HTERT RPE-1 (cell line): ENCODE results near the gene MUTYH.
"Not testable (repeated sequence)": the region's sequence is repeated elsewhere in the genome, so short reads cannot be mapped to it uniquely, and the experiment has no call there.

ENCODE experiments used
- in situ Hi-C: fragments of 300-500 bp; cut with MboI; formaldehyde crosslinking; loops from 4 replicates; pipeline ENCODE4 v1.14.3; 2020; ENCODE audit warnings: low sequenced_read_pairs

MUTYH gene

GRCh38 chr1:45325851-45326506 is 14.3 kb downstream of the MUTYH start:
- in situ Hi-C loops: no loop called here

- in situ Hi-C loops: no loop called here
Observed at GRCh38 chr1:45322486-45323040, 17.7 kb downstream of the MUTYH start.

- in situ Hi-C loops: no loop called here
Observed at GRCh38 chr1:45321444-45321843, 18.8 kb downstream of the MUTYH start.

- in situ Hi-C loops: no loop called here
Observed at GRCh38 chr1:45319761-45320160, 20.5 kb downstream of the MUTYH start.

GRCh38 chr1:45317166-45317565 is 23.1 kb downstream of the MUTYH start:
- in situ Hi-C loops: no loop called here

GRCh38 chr1:45314266-45314665 is 26.0 kb downstream of the MUTYH start:
- in situ Hi-C loops: no loop called here

- in situ Hi-C loops: no loop called here
Observed at GRCh38 chr1:45306905-45307304, 33.3 kb downstream of the MUTYH start.

- in situ Hi-C loops: no loop called here
Observed at GRCh38 chr1:45306319-45306718, 33.9 kb downstream of the MUTYH start.

GRCh38 chr1:45305231-45305630 is 35.0 kb downstream of the MUTYH start:
- in situ Hi-C loops: no loop called here

GRCh38 chr1:45304311-45305081 is 35.7 kb downstream of the MUTYH start:
- in situ Hi-C loops: no loop called here

- in situ Hi-C loops: no loop called here
Observed at GRCh38 chr1:45303520-45304310, 36.5 kb downstream of the MUTYH start.

- in situ Hi-C loops: no loop called here
Observed at GRCh38 chr1:45302505-45303150, 37.6 kb downstream of the MUTYH start.

GRCh38 chr1:45300669-45300997 is 39.6 kb downstream of the MUTYH start:
- in situ Hi-C loops: no loop called here

GRCh38 chr1:45299981-45300668 is 40.1 kb downstream of the MUTYH start:
- in situ Hi-C loops: no loop called here

- in situ Hi-C loops: no loop called here
Observed at GRCh38 chr1:45299296-45299695, 40.9 kb downstream of the MUTYH start.

- in situ Hi-C loops: no loop called here
Observed at GRCh38 chr1:45297666-45298356, 42.4 kb downstream of the MUTYH start.

GRCh38 chr1:45291716-45292115 is 48.5 kb downstream of the MUTYH start:
- in situ Hi-C loops: no loop called here

- in situ Hi-C loops: not testable (repeated sequence)
Observed at GRCh38 chr1:45291002-45291401, 49.2 kb downstream of the MUTYH start.

- in situ Hi-C loops: not testable (repeated sequence)
Observed at GRCh38 chr1:45286521-45286920, 53.7 kb downstream of the MUTYH start.

GRCh38 chr1:45284858-45285257 is 55.4 kb downstream of the MUTYH start:
- in situ Hi-C loops: not testable (repeated sequence)
